Lung microvascular endothelial cell (primary cell): Measurements from ENCODE around the gene RBBP8NL. TPM values are rescaled to one million over a fixed set of nuclear protein-coding genes. Genes with fewer than 3 reads are reported as not detected.

ENCODE experiments used
- DNase-seq, 2 donors: peaks; one replicate each; pipeline versions ENCODE4 v3.0.0 to v3.0.0-alpha.2; 2010; ENCODE audit warnings: low read depth in 2 of 2
- total RNA-seq: library from RNA; depleted of rRNA; stranded (reverse); fragments of >200 nt; gene quantifications from 2 replicates; pipeline ENCODE4 v1.2.1, GENCODE V29; 2014

Gene RBBP8NL
- total RNA-seq, 1 donor from 2014 or later, result not detected

- DNase-seq, result no peak
Measured at GRCh38 chr20:62408640-62409039, 18.7 kb downstream of the RBBP8NL start.

GRCh38 chr20:62408055-62408454, 19.3 kb downstream of the RBBP8NL start:
- DNase-seq, result no peak

- DNase-seq, result peak; percentile 94 to 96
Measured at GRCh38 chr20:62407221-62407992, 19.9 kb downstream of the RBBP8NL start, which contains the start of gene CABLES2. Gene CABLES2 (minus strand): TSS chr20:62407285. CDS start chr20:62407276, 9 bp downstream.

GRCh38 chr20:62406635-62407176, 20.6 kb downstream of the RBBP8NL start:
- no peak for DNase-seq

DNA sequence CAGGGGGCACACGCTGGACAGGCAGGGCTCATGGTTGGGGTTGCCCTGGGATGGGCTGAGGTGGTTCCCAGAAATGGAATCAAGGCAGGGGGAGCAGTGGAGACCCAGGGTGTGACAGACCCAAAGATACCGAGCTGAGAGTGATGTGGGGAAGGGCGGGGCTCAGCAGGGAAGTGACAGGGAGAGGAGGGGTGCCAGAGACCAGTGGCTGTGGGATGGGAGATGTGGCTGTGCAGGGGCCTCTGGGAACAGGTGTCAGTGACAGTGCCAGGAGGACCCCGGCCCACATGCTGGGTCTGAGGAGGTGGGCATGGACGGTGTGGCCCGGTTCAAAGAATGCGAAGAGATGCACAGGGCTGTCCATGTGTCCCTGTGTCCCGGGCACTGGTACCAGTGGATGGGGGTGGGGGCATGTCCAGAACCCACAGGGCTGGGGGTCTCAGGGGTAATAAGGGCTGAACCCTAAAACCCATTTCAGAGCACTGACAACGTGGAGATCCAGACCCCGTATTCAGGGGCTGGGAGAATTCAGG, 21.3 kb downstream of the RBBP8NL start:
- no peak for DNase-seq

DNA sequence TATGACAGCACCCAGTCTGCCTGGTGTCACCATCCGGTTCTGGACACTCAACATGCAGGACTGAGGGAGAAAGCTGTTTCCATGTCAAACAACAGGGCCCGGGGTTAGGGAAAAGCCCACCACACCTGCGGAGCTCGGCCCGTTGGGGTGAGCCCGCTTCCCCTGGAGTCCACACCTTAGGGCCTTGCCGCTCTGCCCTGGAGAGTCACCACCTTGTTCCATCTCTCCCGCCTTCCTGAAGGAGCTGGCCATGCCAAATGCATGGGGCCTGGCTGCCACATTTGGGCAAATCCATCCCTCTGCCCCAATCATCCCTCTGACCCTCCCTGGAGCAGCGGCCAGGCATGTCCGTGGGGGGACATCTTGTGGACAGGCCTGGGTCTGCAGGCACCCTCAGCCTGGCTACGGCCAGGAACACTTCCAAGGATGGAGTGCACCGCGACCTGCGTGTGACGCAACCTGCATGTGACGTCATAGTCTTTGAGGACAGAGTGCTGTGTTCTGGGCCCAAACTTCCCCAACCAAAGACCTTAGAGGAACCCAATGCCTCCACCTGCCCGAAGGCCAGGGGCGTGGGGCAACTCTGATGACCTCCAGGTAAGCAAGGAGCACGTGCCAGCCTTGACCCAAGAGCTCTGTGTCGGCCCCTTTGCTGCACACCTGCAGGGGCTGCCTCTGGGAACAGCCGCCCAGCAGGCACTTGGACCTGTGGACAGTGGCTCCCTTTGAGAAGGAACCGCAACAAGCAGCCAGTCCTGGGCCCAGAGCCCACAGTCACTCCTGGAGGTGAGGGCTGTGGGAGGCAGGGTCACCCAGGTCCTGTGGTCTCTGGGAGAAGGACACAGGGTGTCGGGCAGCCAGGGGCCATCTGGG, 22.0 kb downstream of the RBBP8NL start:
- DNase-seq, result peak; percentile 55 to 58

- DNase-seq, result no peak
Measured at GRCh38 chr20:62404761-62405107, 22.6 kb downstream of the RBBP8NL start.

- no peak for DNase-seq
Measured at GRCh38 chr20:62404112-62404665, 23.1 kb downstream of the RBBP8NL start.

GRCh38 chr20:62403331-62403730, 24.0 kb downstream of the RBBP8NL start:
- no peak for DNase-seq

- DNase-seq, result no peak
Measured at GRCh38 chr20:62402456-62403150, 24.7 kb downstream of the RBBP8NL start.

DNA sequence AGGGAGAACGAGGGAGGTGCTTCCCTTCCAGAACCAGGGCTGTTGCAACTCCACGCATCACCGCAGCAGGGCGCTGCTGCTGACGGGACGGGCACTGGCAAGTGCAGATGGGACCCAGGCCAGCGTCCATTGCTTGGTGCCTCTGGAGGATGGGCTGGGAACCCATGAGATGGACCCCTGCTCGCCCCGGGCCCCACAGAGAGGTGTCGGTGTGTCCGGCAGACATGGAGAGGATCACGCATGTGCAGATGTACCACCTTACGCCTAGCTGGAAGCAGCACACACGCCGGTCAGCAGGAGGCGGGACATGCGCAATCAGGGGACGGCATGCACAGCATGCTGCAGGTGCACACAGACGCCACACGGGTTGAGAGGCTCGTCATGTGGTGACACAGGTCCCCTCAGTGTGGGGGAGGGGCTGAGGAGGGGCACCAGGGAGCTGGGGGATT, 26.0 kb downstream of the RBBP8NL start:
- DNase-seq, result peak in 1 of 2 donors; percentile 22

DNA sequence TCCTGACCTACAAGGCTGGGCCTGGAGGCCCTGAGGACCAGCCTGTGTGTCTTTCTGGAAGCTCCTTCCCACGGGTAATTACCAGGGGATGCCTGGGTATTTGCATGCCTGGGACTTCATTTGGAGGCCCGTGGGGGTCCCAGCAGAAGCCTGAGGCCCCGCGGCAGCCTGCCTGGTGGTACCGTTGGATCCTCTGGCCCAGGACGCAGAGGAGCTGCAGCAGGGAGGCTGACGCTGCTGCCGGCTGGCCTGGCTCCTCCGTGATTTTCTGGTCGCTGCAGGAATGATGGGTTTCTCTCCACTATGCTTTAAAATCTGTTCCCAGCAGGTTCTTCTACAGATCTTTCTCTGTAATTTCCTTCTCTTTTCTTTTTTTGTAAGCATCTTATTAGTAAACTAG, 26.8 kb downstream of the RBBP8NL start:
- DNase-seq, result no peak

- no peak for DNase-seq
Measured at GRCh38 chr20:62400021-62400420, 27.3 kb downstream of the RBBP8NL start.

DNA sequence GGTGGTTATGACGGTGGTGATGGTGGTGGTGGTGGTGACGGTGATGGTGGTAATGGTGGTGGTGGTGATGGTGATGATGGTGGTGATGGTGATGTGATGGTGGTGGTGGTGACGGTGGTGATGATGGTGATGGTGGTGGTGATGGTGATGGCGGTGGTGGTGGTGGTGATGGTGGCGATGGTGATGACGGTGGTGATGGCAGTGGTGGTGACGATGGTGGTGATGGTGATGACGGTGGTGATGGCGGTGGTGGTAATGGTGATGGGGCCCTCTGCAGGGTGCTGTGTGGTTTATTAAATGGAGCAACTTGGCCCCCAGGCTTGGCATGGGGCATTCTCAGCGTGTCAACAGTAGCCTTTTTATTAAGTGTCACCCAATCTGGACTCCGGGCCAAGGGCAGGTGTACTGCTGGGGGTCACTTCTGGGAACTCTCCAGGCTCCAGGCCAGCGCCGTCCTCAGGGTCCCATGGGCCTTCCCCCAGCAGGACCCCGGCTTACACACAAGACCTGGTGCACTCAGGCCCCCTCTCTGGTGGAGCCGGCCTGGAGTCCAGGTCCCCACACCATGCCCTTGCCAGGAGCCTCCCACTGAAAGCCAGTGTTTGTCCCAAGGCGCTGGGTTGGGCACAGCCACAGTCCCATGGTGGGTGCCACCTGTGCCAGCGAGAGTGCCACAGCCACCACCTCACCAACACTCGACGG, 29.1 kb downstream of the RBBP8NL start:
- no peak for DNase-seq

DNA sequence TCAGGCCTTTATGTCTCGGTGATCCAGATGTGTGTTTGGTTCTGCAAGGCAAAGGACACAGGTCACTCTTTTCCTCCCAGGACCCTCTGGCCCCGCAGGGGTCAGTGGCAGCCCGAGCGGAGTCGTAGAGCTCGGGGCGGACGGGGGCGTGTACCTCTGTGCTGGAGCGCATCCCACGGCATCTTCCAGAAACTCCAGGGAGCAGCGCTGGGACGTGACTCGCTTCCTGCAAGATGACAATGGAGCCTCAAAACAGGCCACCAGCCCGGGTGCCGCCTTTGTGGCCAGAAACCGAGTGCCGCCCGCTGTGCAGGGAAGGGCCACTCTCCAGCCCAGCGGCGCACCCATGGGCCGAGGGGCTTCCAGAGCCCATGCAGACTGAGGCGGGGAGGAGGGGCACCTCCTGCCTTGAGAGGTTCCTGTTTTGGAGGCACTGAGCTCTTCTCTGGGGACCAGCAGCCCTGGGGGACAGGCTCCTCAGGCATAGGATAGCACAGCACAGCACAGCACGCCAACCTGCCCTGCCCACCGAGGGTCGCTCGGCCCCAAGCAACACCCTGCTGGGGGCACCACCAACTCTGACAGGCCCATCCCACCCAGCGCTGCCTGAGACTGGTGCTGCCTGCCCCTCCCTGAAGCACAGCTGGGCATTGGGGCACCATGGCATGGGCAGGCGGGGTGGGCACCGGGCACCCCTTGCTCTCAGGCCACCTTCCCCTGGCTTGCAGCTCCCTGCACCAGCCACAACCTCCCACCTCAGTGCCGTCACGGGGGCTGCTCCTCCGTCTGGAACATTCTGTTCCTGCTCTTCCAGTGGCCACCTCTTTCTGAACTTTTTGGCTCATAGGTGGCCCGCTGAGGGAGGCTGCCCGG, 30.7 kb downstream of the RBBP8NL start:
- peak in 1 of 2 donors; percentile 34 for DNase-seq

DNA sequence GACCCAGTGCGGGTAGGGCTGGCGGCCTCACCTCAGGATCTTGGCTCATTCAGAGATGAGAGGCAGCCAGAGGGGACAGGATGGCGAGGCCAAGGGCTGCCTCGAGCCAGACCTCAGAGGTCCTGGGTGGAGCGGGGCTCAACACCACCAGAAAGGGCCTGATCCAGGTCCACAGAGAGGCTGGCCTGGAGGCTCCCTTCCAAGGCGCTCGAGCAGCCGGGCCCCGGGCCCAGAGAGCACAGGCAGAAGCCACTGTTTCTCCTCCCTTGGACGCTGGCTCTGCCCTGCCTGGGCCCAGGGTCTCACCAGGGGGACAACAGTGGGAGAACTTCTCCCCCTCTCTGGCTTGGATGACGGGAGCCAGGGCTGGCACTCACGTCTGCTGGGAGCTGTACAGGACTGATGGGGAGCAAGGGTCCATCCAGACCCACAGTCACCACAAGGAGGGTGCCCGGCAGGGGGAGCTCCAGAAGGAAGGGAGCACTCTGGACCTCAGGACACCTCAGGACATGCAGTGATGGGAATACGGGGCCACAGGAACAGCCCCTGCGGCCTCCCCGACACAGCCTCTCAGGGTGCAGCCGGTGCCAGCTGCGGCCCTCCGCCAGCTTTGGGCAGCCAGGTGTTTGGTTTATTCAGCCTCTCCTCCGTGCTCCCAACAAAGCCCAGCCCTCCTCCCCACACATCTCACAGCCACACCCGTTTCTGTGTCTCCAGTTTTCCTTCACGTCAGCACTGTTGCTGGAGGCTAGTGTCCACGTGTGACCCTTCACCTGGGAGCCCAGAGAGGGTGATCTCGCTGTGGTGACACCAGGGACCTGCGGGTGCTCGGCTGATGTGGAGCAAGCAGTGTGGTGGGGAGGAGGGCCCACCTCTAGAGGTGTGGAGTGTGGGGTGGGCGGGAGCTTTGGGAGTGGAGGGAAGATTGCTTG, 31.8 kb downstream of the RBBP8NL start:
- no peak for DNase-seq

- DNase-seq, result no peak
Measured at GRCh38 chr20:62394248-62395245, 32.8 kb downstream of the RBBP8NL start.
